OCI-LY1 (cell line): ENCODE data around the gene KRT32.

Experiments
- CTCF ChIP-seq: fragments of 200-600 bp; sonication (generic), shearing (Covaris generic); IDR thresholded peaks from 2 replicates; pipeline ENCODE4 v1.5.1; 2017; ENCODE audit warnings: mild to moderate bottlenecking, antibody characterized with exemption, low read length, moderate library complexity, mixed read lengths
- EZH2 ChIP-seq: fragments of 200-600 bp; sonication (generic), shearing (Covaris generic); IDR thresholded peaks from 2 replicates; pipeline ENCODE4 v1.8.0; 2017; ENCODE audit warnings: borderline replicate concordance, mixed run types, mild to moderate bottlenecking, antibody characterized with exemption, low read length, moderate library complexity, mixed read lengths

DNA sequence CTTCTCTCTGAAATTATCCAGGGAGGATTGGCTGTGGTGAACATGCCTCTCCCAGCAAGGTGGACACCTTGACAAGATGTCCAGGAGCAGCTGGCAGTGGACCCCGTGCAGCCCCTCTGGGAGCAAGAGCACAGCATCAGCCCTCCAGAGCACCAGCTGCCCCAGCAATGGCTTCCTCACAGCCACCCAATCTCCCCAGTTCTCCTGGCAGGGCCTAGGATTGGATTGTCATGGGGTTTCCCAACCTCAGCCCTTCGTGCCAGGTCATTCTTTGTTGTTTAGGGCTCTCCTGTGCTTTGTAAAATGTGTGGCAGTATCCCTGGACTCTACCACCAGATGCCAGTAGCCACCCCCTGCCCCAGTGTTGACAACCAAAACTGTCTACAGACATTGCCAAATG, 24.3 kb upstream of the KRT32 start:
- TF ChIP-seq CTCF: no peak
- TF ChIP-seq EZH2: no peak
